Neural cell (in vitro differentiated cells): ENCODE measurements around the gene TLE7.

Experiments used
- EP300 ChIP-seq: fragments of 450-650 bp; conservative IDR thresholded peaks from 2 replicates; pipeline ENCODE4 v1.6.1; 2014; ENCODE audit warnings: antibody characterized with exemption, mild to moderate bottlenecking, moderate library complexity; ENCODE audit not compliant: poor library complexity, severe bottlenecking
- EZH2 ChIP-seq: fragments of 200-600, 300-800 bp; shearing (Covaris generic), sonication (generic); IDR thresholded peaks from 2 replicates; pipeline ENCODE4 v1.6.1; 2014; ENCODE audit warnings: antibody characterized with exemption, low read length, borderline replicate concordance, mild to moderate bottlenecking; ENCODE audit not compliant: insufficient read depth, poor library complexity, severe bottlenecking
- POLR2AphosphoS5 ChIP-seq: IDR thresholded peaks from 2 replicates; pipeline ENCODE4 v1.6.1; 2012
- RAD21 ChIP-seq: fragments of 450-650 bp; conservative IDR thresholded peaks from 2 replicates; pipeline ENCODE4 v1.6.1; 2014; ENCODE audit warnings: antibody characterized with exemption, mild to moderate bottlenecking, moderate library complexity
- SMC3 ChIP-seq: fragments of 450-650 bp; conservative IDR thresholded peaks from 2 replicates; pipeline ENCODE4 v1.6.1; 2014; ENCODE audit warnings: antibody characterized with exemption, mild to moderate bottlenecking, moderate library complexity; ENCODE audit not compliant: poor library complexity
- TAF1 ChIP-seq: IDR thresholded peaks from 2 replicates; pipeline ENCODE4 v1.6.1; 2012; ENCODE audit warnings: low read depth
- TF ChIP-seq, protein P1 (sequence below): fragments of 450-650 bp; IDR thresholded peaks from 2 replicates; pipeline ENCODE4 v1.5.1; 2014; ENCODE audit warnings: antibody characterized with exemption, mild to moderate bottlenecking, moderate library complexity; ENCODE audit not compliant: poor library complexity, severe bottlenecking
- TF ChIP-seq, protein P2 (sequence below): IDR thresholded peaks from 2 replicates; pipeline ENCODE4 v1.6.1; 2012; ENCODE audit warnings: borderline replicate concordance

DNA sequence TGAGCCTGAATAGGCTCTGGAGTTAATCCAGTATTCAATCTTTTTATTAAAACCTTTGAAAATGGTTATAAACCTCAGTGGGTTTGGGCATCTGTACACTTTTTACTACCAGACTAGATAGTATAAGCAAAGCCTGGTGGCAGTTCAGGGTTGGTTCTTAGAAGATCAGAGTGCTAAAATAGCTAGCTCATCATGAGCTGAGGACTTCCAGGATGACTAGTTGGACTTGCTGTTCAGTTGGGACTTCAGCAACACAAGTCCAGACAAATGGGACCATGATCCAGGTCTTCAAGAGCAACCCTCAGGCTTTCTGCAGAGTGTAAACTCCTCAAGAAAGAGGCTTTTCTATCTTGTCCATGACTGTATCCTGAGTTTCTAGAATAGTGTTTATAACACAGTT, 48.5 kb upstream of the TLE7 start:
- TF ChIP-seq, protein P1, sequence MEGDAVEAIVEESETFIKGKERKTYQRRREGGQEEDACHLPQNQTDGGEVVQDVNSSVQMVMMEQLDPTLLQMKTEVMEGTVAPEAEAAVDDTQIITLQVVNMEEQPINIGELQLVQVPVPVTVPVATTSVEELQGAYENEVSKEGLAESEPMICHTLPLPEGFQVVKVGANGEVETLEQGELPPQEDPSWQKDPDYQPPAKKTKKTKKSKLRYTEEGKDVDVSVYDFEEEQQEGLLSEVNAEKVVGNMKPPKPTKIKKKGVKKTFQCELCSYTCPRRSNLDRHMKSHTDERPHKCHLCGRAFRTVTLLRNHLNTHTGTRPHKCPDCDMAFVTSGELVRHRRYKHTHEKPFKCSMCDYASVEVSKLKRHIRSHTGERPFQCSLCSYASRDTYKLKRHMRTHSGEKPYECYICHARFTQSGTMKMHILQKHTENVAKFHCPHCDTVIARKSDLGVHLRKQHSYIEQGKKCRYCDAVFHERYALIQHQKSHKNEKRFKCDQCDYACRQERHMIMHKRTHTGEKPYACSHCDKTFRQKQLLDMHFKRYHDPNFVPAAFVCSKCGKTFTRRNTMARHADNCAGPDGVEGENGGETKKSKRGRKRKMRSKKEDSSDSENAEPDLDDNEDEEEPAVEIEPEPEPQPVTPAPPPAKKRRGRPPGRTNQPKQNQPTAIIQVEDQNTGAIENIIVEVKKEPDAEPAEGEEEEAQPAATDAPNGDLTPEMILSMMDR: no peak
- TF ChIP-seq EZH2 (no peak), POLR2AphosphoS5 (no peak), RAD21 (no peak), TAF1 (no peak), SMC3 (no peak), EP300 (no peak)
- TF ChIP-seq, protein P2, sequence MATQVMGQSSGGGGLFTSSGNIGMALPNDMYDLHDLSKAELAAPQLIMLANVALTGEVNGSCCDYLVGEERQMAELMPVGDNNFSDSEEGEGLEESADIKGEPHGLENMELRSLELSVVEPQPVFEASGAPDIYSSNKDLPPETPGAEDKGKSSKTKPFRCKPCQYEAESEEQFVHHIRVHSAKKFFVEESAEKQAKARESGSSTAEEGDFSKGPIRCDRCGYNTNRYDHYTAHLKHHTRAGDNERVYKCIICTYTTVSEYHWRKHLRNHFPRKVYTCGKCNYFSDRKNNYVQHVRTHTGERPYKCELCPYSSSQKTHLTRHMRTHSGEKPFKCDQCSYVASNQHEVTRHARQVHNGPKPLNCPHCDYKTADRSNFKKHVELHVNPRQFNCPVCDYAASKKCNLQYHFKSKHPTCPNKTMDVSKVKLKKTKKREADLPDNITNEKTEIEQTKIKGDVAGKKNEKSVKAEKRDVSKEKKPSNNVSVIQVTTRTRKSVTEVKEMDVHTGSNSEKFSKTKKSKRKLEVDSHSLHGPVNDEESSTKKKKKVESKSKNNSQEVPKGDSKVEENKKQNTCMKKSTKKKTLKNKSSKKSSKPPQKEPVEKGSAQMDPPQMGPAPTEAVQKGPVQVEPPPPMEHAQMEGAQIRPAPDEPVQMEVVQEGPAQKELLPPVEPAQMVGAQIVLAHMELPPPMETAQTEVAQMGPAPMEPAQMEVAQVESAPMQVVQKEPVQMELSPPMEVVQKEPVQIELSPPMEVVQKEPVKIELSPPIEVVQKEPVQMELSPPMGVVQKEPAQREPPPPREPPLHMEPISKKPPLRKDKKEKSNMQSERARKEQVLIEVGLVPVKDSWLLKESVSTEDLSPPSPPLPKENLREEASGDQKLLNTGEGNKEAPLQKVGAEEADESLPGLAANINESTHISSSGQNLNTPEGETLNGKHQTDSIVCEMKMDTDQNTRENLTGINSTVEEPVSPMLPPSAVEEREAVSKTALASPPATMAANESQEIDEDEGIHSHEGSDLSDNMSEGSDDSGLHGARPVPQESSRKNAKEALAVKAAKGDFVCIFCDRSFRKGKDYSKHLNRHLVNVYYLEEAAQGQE: no peak
